ENCODE results near the gene SAMD5. TPM values are rescaled to one million over a fixed set of nuclear protein-coding genes. Genes with fewer than 3 reads are reported as not detected.

Gene SAMD5
- total RNA-seq, 1 donor from 2014 or later = 0.06 TPM

DNA sequence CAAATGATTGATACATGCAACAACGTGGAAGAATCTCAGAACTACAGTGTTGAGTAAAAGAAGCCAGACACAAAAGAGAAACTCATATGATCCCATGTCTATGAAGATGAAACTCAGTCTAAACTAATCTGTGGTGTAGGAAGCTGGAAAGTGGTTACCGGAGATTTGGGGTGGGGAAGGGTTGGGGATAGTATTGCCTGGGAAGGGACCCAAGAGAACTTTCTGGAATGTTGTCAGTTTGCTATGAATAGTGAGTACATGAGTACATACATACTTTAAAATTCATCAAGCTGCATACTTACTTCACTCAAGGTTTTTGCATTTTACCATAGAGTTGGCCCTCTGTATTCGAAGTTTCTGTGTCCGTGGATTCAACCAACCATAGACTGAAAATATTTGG lies 106.0 kb downstream of the SAMD5 start:
- Histone ChIP-seq H3K4me2 (no peak overlapping the region), H3K4me3 (no peak overlapping the region), H3K27me3 (no peaks in the 10 kb centered on the region), H3F3A (ENCODE audit: low read depth) (no peaks in the 10 kb centered on the region), H2AFZ (replicated peaks) (no peak overlapping the region), H3K4me1 (no peaks in the 10 kb centered on the region), H3K36me3 (no peaks in the 10 kb centered on the region), H3K79me2 (ENCODE audit: low read depth) (no peaks in the 10 kb centered on the region), H3K9ac (no peak overlapping the region), H3K9me3 (ENCODE audit: low read depth) (no peaks in the 10 kb centered on the region), H3K27ac (no peak overlapping the region), H4K20me1 (ENCODE audit: low read depth) (no peaks in the 10 kb centered on the region)
- Mint-ChIP-seq H3K9me3 (no peaks in the 10 kb centered on the region), H3K4me3 (no peak overlapping the region), H3K36me3 (peaks cover 8% of the 10 kb centered on the region), H3K4me1 (no peaks in the 10 kb centered on the region), H3K27me3 (ENCODE audit: insufficient read depth, low read depth) (no peaks in the 10 kb centered on the region), H3K27ac (no peak overlapping the region)
- no peak for DNase-seq (ENCODE audit: low spot score)
- TF ChIP-seq EZH2phosphoT487 (IDR thresholded peaks at IDR 0.05) (no peak), EZH2 (IDR thresholded peaks at IDR 0.05) (no peak)
- TF ChIP-seq, protein P1, sequence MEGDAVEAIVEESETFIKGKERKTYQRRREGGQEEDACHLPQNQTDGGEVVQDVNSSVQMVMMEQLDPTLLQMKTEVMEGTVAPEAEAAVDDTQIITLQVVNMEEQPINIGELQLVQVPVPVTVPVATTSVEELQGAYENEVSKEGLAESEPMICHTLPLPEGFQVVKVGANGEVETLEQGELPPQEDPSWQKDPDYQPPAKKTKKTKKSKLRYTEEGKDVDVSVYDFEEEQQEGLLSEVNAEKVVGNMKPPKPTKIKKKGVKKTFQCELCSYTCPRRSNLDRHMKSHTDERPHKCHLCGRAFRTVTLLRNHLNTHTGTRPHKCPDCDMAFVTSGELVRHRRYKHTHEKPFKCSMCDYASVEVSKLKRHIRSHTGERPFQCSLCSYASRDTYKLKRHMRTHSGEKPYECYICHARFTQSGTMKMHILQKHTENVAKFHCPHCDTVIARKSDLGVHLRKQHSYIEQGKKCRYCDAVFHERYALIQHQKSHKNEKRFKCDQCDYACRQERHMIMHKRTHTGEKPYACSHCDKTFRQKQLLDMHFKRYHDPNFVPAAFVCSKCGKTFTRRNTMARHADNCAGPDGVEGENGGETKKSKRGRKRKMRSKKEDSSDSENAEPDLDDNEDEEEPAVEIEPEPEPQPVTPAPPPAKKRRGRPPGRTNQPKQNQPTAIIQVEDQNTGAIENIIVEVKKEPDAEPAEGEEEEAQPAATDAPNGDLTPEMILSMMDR (IDR thresholded peaks at IDR 0.05) = no peak

- no peaks in the 10 kb centered on the region for H3K9me3 Mint-ChIP-seq
- Histone ChIP-seq H3K4me2 (no peak overlapping the region), H3K4me3 (no peak overlapping the region), H4K20me1 (ENCODE audit: low read depth) (no peaks in the 10 kb centered on the region), H3K27me3 (no peaks in the 10 kb centered on the region), H2AFZ (replicated peaks) (no peak overlapping the region), H3K36me3 (no peaks in the 10 kb centered on the region), H3K79me2 (ENCODE audit: low read depth) (no peaks in the 10 kb centered on the region), H3K9ac (no peak overlapping the region), H3K27ac (no peak overlapping the region), H3F3A (ENCODE audit: low read depth) (no peaks in the 10 kb centered on the region), H3K9me3 (ENCODE audit: low read depth) (no peaks in the 10 kb centered on the region), H3K4me1 (no peaks in the 10 kb centered on the region)
- no peak for DNase-seq (ENCODE audit: low spot score)
- H3K4me1 Mint-ChIP-seq = no peaks in the 10 kb centered on the region
- TF ChIP-seq, protein P1 (IDR thresholded peaks at IDR 0.05) = no peak
- TF ChIP-seq EZH2phosphoT487 (IDR thresholded peaks at IDR 0.05) (no peak), EZH2 (IDR thresholded peaks at IDR 0.05) (no peak)
- no peak overlapping the region for H3K27ac Mint-ChIP-seq
- H3K4me3 Mint-ChIP-seq = no peak overlapping the region
- H3K36me3 Mint-ChIP-seq = peaks cover 6% of the 10 kb centered on the region
- no peaks in the 10 kb centered on the region for H3K27me3 Mint-ChIP-seq (ENCODE audit: insufficient read depth, low read depth)
These were observed 107.4 kb downstream of the SAMD5 start for GRCh38 chr6:147615659-147616456.

- H3K9me3 ChIP-seq (ENCODE audit: low read depth) = no peaks in the 10 kb centered on the region
- Mint-ChIP-seq H3K4me3 (no peak overlapping the region), H3K36me3 (peaks cover 2% of the 10 kb centered on the region), H3K27ac (no peak overlapping the region), H3K9me3 (no peaks in the 10 kb centered on the region), H3K4me1 (no peaks in the 10 kb centered on the region), H3K27me3 (ENCODE audit: insufficient read depth, low read depth) (no peaks in the 10 kb centered on the region)
- TF ChIP-seq EZH2phosphoT487 (IDR thresholded peaks at IDR 0.05) (no peak), EZH2 (IDR thresholded peaks at IDR 0.05) (no peak)
- TF ChIP-seq, protein P1 (IDR thresholded peaks at IDR 0.05) = no peak
- no peak overlapping the region for H3K9ac ChIP-seq
- no peak overlapping the region for H2AFZ ChIP-seq (replicated peaks)
- no peaks in the 10 kb centered on the region for H4K20me1 ChIP-seq (ENCODE audit: low read depth)
- H3K4me3 ChIP-seq = no peak overlapping the region
- no peaks in the 10 kb centered on the region for H3F3A ChIP-seq (ENCODE audit: low read depth)
- no peaks in the 10 kb centered on the region for H3K79me2 ChIP-seq (ENCODE audit: low read depth)
- H3K4me2 ChIP-seq = no peak overlapping the region
- H3K27me3 ChIP-seq = no peaks in the 10 kb centered on the region
- no peak overlapping the region for H3K27ac ChIP-seq
- H3K4me1 ChIP-seq = no peaks in the 10 kb centered on the region
- no peaks in the 10 kb centered on the region for H3K36me3 ChIP-seq
- DNase-seq (ENCODE audit: low spot score) = no peak
These were observed 108.9 kb downstream of the SAMD5 start for GRCh38 chr6:147617366-147617765.

All from neural progenitor cell (in vitro differentiated cells).